ENCODE measurements around the gene CRHBP.

DNA sequence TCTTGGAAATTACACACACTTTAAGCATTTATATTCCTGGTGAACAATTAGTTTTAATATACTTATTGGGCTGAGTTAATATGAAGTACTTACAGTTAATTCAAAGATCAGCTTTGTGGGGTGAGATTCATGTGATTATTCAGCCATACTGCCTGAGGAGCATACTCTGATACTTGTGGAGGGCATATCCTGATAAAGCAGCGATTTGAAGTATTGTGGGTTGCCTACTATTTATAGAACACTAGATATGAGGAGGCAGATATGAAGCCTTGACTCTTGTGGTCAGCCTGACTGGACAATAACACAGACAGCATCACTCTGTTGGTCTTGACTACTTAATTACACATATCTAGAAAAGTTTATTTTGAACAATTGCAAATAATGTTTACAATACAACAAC is 50.4 kb downstream of the CRHBP start:
- TF ChIP-seq, protein P1, sequence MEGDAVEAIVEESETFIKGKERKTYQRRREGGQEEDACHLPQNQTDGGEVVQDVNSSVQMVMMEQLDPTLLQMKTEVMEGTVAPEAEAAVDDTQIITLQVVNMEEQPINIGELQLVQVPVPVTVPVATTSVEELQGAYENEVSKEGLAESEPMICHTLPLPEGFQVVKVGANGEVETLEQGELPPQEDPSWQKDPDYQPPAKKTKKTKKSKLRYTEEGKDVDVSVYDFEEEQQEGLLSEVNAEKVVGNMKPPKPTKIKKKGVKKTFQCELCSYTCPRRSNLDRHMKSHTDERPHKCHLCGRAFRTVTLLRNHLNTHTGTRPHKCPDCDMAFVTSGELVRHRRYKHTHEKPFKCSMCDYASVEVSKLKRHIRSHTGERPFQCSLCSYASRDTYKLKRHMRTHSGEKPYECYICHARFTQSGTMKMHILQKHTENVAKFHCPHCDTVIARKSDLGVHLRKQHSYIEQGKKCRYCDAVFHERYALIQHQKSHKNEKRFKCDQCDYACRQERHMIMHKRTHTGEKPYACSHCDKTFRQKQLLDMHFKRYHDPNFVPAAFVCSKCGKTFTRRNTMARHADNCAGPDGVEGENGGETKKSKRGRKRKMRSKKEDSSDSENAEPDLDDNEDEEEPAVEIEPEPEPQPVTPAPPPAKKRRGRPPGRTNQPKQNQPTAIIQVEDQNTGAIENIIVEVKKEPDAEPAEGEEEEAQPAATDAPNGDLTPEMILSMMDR (IDR thresholded peaks at IDR 0.05; ENCODE audit: extremely low read depth in 1 of 2, insufficient read depth in 1 of 2, low read depth in 1 of 2, low read length in 2 of 2): no peak
- no peak for TF ChIP-seq POLR2AphosphoS5 (IDR thresholded peaks at IDR 0.05; ENCODE audit: insufficient read depth, low read depth, low read length)
